ENCODE results near the gene TIAM1. TPM values are rescaled to one million over a fixed set of nuclear protein-coding genes. Genes with fewer than 3 reads are reported as not detected.

The TIAM1 gene
- total and polyA plus RNA-seq, 9 donors, result 3.6 to 26.7 (median 7.1) TPM

GRCh38 chr21:31371715-31372470, 27.8 kb upstream of the TIAM1 start:
- no peak overlapping the region for H3K27ac ChIP-seq

GRCh38 chr21:31370893-31371544, 27.0 kb upstream of the TIAM1 start:
- DNase-seq, result no peak
- Histone ChIP-seq H3K4me1 (ENCODE audit: insufficient read depth) (peaks cover 2% of the 10 kb centered on the region), H3K4me3 (no peak overlapping the region), H3K9me3 (no peaks in the 10 kb centered on the region), H3K27ac (no peak overlapping the region), H3K27me3 (no peaks in the 10 kb centered on the region), H3K36me3 (no peaks in the 10 kb centered on the region)
- intact Hi-C loops (cut with DNase I), result no loop called here
- no peak for TF ChIP-seq EP300 (IDR thresholded peaks at IDR 0.05)
- TF ChIP-seq POLR2A (IDR thresholded peaks at IDR 0.05), result no peak
- no peak for TF ChIP-seq CTCF (IDR thresholded peaks at IDR 0.05)
- WGBS, 3 donors, result 6 to 12% (median 7%) methylated on average over 5 of the region's 5 CpGs

More at GRCh38 chr21:31371715-31372470, 27.8 kb upstream of the TIAM1 start:
- Histone ChIP-seq H3K4me3 (no peak overlapping the region), H3K9me3 (no peaks in the 10 kb centered on the region), H3K4me1 (ENCODE audit: insufficient read depth) (peaks cover 2% of the 10 kb centered on the region), H3K36me3 (no peaks in the 10 kb centered on the region), H3K27me3 (no peaks in the 10 kb centered on the region)
- no peak for TF ChIP-seq POLR2A (IDR thresholded peaks at IDR 0.05)
- TF ChIP-seq EP300 (IDR thresholded peaks at IDR 0.05), result no peak
- no peak for TF ChIP-seq CTCF (IDR thresholded peaks at IDR 0.05)
- DNase-seq, result no peak
- WGBS, 3 donors, result 69 to 76% (median 75%) methylated on average over 6 of the region's 6 CpGs
- intact Hi-C loops (cut with DNase I), result no loop called here

- WGBS, 3 donors, result 41 to 45% (median 44%) methylated on average over 4 of the region's 4 CpGs
- DNase-seq, result no peak
- no peaks in the 10 kb centered on the region for H3K9me3 ChIP-seq
- no peaks in the 10 kb centered on the region for H3K36me3 ChIP-seq
- intact Hi-C loops (cut with DNase I), result no loop called here
- no peaks in the 10 kb centered on the region for H3K27me3 ChIP-seq
- H3K4me3 ChIP-seq, result no peak overlapping the region
- no peak for TF ChIP-seq POLR2A (IDR thresholded peaks at IDR 0.05)
- no peak for TF ChIP-seq CTCF (IDR thresholded peaks at IDR 0.05)
- no peak for TF ChIP-seq EP300 (IDR thresholded peaks at IDR 0.05)
- peaks cover 2% of the 10 kb centered on the region for H3K4me1 ChIP-seq (ENCODE audit: insufficient read depth)
- H3K27ac ChIP-seq, result no peak overlapping the region
Observed at GRCh38 chr21:31370281-31370892, 26.3 kb upstream of the TIAM1 start.

GRCh38 chr21:31368361-31368760, 24.3 kb upstream of the TIAM1 start:
- H3K4me3 ChIP-seq, result no peak overlapping the region
- no peak overlapping the region for H3K27ac ChIP-seq
- H3K36me3 ChIP-seq, result no peaks in the 10 kb centered on the region
- intact Hi-C loops (cut with DNase I), result no loop called here
- no peaks in the 10 kb centered on the region for H3K9me3 ChIP-seq
- TF ChIP-seq POLR2A (IDR thresholded peaks at IDR 0.05), result no peak
- no peak for TF ChIP-seq EP300 (IDR thresholded peaks at IDR 0.05)
- TF ChIP-seq CTCF (IDR thresholded peaks at IDR 0.05), result no peak
- H3K4me1 ChIP-seq (ENCODE audit: insufficient read depth), result peaks cover 2% of the 10 kb centered on the region
- H3K27me3 ChIP-seq, result no peaks in the 10 kb centered on the region
- WGBS, 3 donors, result 53 to 63% (median 57%) methylated on average over 7 of the region's 7 CpGs
- DNase-seq, result no peak
